AG10803 (cell line): ENCODE results near the gene RALGAPA1.
"Not testable (repeated sequence)": the region's sequence is repeated elsewhere in the genome, so short reads cannot be mapped to it uniquely, and the experiment has no call there.

Source experiments
- DNase-seq: peaks from one replicate; pipeline ENCODE4 v3.0.0; 2010; ENCODE audit warnings: low read depth
- H3K4me3 ChIP-seq: 2 replicates; pipeline ENCODE4 v1.5.1; 2011; ENCODE audit warnings: mild to moderate bottlenecking, low read length, control low read depth
- CTCF ChIP-seq: conservative IDR thresholded peaks from 2 replicates; pipeline ENCODE4 v1.5.1; 2011; ENCODE audit warnings: mild to moderate bottlenecking, low read length, control low read depth, inconsistent platforms

The RALGAPA1 gene

GRCh38 chr14:35826952-35827416 is 17.9 kb upstream of the RALGAPA1 start:
- DNase-seq = no peak
- 0 out of 2 replicates have a peak, but pooled peaks have one; percentile 13 for TF ChIP-seq CTCF
- peak overlapping the region; percentile 99 for H3K4me3 ChIP-seq

GRCh38 chr14:35826218-35826951 is 17.3 kb upstream of the RALGAPA1 start, which contains the start of gene BRMS1L:
TSS of gene BRMS1L (plus strand) at chr14:35826338. CDS start at chr14:35826517, 179 bp downstream.
- peak; percentile 99 for DNase-seq
- peak within 1 kb of the TSS; percentile 99 for H3K4me3 ChIP-seq
- TF ChIP-seq CTCF = no peak; the same call in 1 of the 2 replicates

GRCh38 chr14:35825968-35826217 is 16.8 kb upstream of the RALGAPA1 start:
- DNase-seq = no peak
- peak overlapping the region; percentile 99 for H3K4me3 ChIP-seq
- no peak for TF ChIP-seq CTCF

GRCh38 chr14:35824446-35825165 is 15.5 kb upstream of the RALGAPA1 start:
- not testable (repeated sequence) for DNase-seq, H3K4me3 ChIP-seq

GRCh38 chr14:35822501-35822900 is 13.4 kb upstream of the RALGAPA1 start:
- no peak for DNase-seq
- TF ChIP-seq CTCF = no peak
- H3K4me3 ChIP-seq = no peak overlapping the region

GRCh38 chr14:35821564-35822411 is 12.7 kb upstream of the RALGAPA1 start:
- peak; percentile 85 for TF ChIP-seq CTCF
- peak; percentile 43 for DNase-seq
- H3K4me3 ChIP-seq = no peak overlapping the region

- H3K4me3 ChIP-seq = no peak overlapping the region
- TF ChIP-seq CTCF = no peak
- no peak for DNase-seq
These were observed 10.8 kb upstream of the RALGAPA1 start for GRCh38 chr14:35819591-35820540.
